HG02642 (cell line): ENCODE data around the gene CCL26.
"Not testable (repeated sequence)": the region's sequence is repeated elsewhere in the genome, so short reads cannot be mapped to it uniquely, and the experiment has no call there.

Source experiments
- ATAC-seq: cut with Tn5 transposase; IDR thresholded peaks from one replicate; pipeline ENCODE4 v1.9.1; 2021; ENCODE audit warnings: mild to moderate bottlenecking; ENCODE audit not compliant: unreplicated experiment, poor library complexity

Gene CCL26

GRCh38 chr7:75739796-75740672 is 32.0 kb downstream of the CCL26 start:
- ATAC-seq, result no peak

DNA sequence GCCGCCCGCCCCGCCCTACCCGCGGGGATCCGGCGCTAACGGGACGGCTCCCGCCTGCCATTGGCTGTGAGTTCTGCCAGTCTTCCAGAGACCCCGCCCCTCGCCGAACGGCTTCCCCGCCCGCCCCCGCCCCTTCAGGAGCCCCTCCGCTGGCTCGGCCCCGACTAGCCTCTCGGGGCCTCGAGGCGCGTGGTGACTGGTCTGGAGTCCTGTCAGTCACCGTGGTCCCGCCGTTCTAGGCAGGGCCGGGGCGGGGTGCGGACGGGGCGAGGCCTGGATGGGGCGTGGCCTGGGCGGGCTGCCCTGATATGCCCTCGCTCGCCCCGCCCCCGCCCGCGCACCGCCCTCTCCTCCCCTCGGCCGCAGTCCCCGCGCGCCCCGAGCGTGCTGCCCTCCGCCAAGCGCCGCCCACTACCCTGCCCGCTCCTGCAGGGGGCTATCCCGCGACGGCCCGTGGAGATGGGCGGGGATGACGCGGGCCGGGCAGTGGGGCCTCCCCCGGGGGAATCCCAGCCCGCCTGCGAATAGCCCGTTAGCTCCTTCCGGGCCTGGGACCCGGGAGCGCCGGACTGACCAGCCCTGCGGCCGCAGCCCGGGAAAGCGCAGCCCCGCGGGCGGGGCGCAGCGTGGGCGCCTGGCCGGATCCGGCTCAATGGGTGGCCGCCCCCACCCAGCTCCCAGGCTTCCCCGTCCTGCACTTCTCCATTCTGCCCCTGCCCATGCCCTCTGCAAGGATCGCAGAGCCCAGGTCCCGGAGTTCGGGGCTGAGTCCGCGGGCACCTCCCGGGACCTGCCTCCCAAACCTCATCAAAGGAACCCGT is 32.8 kb downstream of the CCL26 start:
- peak; percentile 94 for ATAC-seq

DNA sequence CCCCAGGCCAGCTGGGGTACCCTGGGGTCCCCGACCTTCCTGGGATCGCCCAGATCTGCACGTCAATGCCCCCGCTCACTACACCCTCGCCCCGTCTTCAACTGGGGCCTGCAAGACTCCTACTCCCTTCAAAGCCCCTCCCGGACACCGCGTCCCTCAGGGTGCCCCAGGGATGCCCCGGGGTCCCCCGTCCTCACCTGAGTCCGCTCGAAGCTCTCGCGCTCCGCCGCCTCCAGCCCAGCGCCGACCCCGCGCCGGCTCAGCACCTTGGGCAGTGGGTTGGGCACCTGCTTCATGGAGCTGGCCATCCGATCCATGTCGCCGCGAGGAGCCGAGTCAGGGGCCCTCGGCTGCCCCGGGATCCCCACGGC is 33.4 kb downstream of the CCL26 start, which contains the start of gene HIP1:
HIP1 (minus strand) TSS at position 338 of the 371 bp plus-strand sequence; CDS start at position 317, 21 bp downstream.
- ATAC-seq, result peak; percentile 0

- no peak for ATAC-seq
Measured at GRCh38 chr7:75737856-75738603, 34.0 kb downstream of the CCL26 start.

DNA sequence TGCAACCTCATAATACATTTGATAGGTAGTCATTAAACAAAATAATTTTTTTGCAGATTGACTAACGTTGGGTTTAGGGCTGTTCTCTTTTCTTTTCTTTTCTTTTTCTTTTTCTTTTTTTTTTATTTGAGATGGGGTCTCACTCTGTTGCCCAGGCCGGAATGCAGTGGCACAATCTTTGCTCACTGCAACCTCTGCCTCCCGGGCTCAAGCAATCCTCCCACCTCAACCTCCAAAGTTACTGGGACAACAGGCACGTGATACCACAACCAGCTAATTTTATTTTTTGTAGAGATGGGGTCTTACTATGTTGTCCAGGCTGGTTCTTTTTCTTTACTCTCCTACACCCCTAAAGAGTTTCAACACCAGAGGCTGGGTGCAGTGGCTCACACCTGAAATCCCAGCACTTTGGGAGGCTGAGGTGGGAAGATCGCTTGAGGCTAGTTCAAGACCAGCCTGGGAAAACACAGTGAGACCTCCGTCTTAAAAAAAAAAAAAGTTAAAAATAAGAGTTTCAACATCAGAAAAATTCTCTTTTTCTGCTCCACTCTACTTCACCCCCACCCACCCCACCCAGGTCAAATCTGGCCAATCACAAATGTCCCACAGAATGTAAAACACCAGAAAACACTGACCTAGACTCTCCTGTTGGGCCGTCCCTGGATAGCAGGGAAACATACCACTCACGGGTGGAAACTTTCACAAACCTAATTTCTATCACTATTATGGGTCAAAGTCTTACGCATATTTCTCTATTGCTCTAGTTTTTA is 36.2 kb downstream of the CCL26 start:
- no peak for ATAC-seq

GRCh38 chr7:75734586-75735458 is 37.2 kb downstream of the CCL26 start:
- no peak for ATAC-seq

DNA sequence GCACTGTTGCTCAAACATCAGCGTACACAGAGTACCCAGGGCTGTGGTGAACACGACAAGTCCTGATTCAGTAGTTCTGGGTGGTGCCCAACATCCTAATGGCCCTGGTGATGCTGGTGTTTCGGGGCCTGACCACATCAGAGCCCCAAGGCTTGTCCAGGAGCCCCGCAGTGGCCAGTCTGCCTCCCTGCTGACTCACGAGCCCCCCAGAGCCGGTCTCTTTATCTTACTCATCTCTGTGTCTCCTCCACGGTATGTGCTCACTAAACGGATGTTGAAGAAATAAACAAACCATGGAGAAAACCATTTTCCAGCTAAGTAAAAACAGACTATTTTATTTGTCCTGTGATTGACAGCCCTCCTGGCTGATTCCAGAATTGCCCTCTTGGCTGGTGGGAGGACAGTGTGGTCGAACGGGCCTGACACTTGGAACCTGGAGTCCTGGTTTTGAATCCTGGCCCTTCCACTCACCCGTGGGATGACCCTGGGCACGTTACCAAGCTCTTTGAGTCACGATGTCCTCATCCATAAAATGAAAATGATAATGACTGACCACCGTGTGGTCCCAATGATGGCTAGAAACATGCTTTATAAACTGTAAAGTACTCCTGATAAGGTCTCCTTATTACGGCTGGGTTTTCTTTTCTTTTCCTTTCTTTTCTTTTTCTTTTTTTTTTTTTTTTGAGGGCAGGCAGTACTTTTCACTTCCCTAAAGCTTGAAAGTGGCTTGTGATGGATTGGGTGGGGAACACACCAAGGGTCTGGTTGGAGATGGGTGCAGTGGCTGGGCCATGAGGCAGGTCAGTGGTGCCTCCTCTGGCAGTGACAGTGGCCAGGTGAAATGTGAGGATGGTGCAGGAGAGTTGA is 39.0 kb downstream of the CCL26 start:
- no peak for ATAC-seq

DNA sequence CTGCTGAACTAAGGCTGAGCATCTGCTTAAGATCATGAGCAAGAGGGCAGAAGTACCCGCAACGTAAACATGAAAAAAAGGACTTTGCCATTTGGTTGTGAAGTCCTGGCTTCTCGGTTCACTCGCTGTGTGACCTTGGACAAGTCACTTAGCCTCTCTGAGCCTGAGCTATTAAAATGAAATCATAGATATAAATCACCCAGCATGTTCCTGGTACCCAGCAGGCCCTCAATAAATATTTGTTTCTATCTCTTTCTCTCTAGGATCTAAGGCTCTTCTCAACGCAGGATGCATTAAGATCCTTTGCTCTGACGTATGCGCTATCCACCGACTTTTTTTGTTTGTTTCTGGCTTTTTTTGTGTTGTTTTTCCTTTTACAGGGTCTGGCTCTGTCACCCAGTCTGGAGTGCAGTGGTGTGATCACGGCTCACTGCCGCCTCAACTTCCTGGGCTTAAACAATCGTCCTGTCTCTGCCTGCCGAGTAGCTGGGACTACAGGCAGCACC is 39.9 kb downstream of the CCL26 start:
- no peak for ATAC-seq

DNA sequence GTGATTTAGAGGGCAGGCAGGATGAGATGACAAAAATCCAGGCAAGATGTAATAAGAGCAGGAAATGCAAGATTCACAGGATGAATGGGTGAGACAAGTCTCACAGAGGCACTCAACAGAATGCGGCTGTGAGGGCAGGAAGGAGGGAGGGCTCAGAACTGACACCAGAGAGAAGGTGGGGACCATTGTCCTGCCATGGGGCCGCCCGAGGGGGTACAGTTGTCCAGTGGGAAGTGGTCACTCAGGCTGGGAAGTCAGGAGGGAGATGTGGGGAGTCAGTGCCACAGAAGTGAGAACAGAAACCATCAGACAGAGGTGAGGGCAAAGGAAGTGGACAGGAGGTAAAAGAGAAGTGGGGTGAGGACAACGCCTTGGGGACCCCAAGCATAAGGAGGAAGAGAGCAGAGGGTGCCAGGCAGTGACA is 42.1 kb downstream of the CCL26 start:
- ATAC-seq, result no peak

DNA sequence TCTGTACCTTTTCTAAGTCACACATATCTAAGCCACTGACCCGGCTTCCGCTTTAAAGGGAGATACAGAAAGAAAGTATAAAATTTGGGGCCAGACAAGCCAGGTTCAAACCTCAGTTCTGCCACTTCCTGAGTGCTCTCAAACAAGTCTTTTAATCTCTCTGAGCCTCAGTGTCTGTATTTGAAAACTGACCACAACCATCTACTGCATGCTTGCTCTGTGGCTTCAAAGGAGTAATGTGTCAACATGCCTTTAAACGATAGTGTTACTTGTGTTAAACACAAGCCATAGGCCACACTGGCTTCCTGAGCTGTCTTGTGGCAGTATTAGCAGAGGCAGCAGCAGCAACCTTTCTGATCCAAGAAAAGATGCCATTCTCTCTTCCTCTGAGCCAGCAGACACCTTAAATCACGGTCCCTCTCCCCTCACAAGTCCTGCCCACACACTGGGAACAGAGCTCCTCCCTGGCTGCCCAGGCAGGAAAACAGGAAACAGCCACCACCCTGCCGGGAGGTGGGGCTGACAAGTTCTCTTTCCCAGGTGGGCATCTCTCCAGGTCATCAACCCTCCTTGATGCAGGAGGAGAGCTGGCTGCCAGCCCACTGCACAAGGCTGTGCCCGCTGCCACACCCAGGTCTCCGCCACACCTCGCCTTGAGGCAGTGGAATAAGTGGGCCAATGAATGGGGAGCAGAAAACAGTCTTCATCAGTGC is 44.0 kb downstream of the CCL26 start:
- no peak for ATAC-seq

DNA sequence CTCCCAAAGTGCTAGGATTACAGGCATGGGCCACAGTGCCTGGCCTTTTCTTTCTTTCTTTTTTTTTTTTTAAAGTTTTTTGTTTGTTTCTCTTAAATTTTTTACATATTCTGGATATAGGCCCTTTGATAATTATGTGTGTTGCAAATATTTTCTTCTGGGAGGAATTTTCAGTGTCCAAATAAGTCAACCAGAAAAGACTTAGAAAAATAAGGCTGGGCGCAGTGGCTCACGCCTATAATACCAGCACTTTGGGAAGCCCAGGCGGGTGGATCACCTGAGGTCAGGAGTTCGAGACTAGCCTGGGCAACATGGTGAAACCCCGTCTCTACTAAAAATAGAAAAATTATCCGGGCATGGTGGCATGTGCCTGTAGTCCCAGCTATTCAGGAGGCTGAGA is 44.7 kb downstream of the CCL26 start:
- not testable (repeated sequence) for ATAC-seq

GRCh38 chr7:75725306-75725705 is 46.7 kb downstream of the CCL26 start:
- ATAC-seq, result no peak

DNA sequence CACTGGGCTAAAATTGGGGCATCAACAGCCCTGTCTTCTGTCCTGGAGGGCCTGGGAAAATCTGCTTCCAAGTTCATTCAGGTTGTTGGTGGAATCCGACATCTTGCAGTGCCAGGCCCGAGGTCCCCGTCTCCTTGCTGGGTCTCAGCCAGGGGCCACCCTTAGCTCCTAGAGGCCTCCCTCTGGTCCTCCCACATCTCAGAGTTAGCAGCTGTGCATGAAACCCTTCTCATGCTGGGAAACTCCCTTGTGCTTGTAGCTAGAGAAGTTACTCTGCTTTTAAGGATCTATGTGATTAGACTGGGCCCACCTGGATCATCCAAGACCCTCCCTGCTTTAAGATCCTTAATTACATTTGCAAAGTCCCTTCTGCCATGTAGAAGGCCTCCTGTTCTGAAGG is 48.6 kb downstream of the CCL26 start:
- ATAC-seq, result no peak

- no peak for ATAC-seq
Measured at GRCh38 chr7:75722373-75722772, 49.6 kb downstream of the CCL26 start.

DNA sequence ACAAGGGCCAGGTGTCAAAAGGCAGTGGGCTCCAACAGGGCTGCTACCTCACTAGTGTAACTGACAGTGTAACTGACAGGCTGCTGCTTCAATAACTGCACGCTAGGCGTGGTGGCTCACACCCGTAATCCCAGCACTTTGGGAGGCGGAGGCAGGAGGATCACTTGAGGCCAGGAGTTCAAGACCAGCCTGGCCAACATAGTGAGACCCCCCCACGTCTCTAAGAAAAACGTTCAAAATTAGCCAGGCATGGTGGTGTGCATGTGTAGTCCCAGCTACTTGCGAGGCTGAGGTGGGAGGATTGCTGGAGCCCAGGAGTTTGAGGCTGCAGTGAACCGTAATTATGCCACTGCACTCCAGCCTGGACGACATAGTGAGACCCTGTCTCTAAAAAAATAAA is 50.1 kb downstream of the CCL26 start:
- not testable (repeated sequence) for ATAC-seq

GRCh38 chr7:75721426-75721825 is 50.6 kb downstream of the CCL26 start:
- ATAC-seq, result no peak

GRCh38 chr7:75719626-75720025 is 52.4 kb downstream of the CCL26 start:
- ATAC-seq, result no peak
